HCEC 1CT (cell line): Measurements from ENCODE around the gene USHBP1.
"Not testable (repeated sequence)": the region's sequence is repeated elsewhere in the genome, so short reads cannot be mapped to it uniquely, and the experiment has no call there.

ENCODE experiments used
- DNase-seq: peaks from one replicate; pipeline ENCODE4 v3.0.0-alpha.2; 2017

USHBP1 gene

GRCh38 chr19:17264641-17264979 is at the start of gene USHBP1:
USHBP1 (minus strand) TSS chr19:17264745; CDS start chr19:17264299, 446 bp downstream.
- DNase-seq = no peak

GRCh38 chr19:17314007-17314593 is 49.6 kb upstream of the USHBP1 start:
- no peak for DNase-seq

- no peak for DNase-seq
Observed at GRCh38 chr19:17312189-17313113, 47.9 kb upstream of the USHBP1 start.

- DNase-seq = peak; percentile 47
Observed at GRCh38 chr19:17311455-17312188, 47.1 kb upstream of the USHBP1 start.

- DNase-seq = no peak
Observed at GRCh38 chr19:17309965-17310461, 45.5 kb upstream of the USHBP1 start.

GRCh38 chr19:17309198-17309964 is 44.8 kb upstream of the USHBP1 start, which contains the start of gene DDA1:
DDA1 (plus strand) TSS chr19:17309563; CDS start chr19:17309655, 92 bp downstream.
- DNase-seq = peak; percentile 100

- no peak for DNase-seq
Observed at GRCh38 chr19:17307876-17308377, 43.4 kb upstream of the USHBP1 start.

- DNase-seq = no peak
Observed at GRCh38 chr19:17306285-17306714, 41.8 kb upstream of the USHBP1 start.

GRCh38 chr19:17305517-17306284 is 41.2 kb upstream of the USHBP1 start, which contains the start of gene MRPL34:
MRPL34 (plus strand) TSS chr19:17305872; CDS start chr19:17305893, 21 bp downstream.
- DNase-seq = peak; percentile 99

- no peak for DNase-seq
Observed at GRCh38 chr19:17305216-17305516, 40.6 kb upstream of the USHBP1 start.

GRCh38 chr19:17304386-17305215 is 40.1 kb upstream of the USHBP1 start:
- DNase-seq = no peak

- DNase-seq = no peak
Observed at GRCh38 chr19:17303940-17304267, 39.4 kb upstream of the USHBP1 start.

- DNase-seq = peak; percentile 94
Observed at GRCh38 chr19:17303167-17303939, 38.8 kb upstream of the USHBP1 start, which contains the start of gene ABHD8. ABHD8 (minus strand) TSS chr19:17303425; CDS start chr19:17301616, 1,809 bp downstream.

GRCh38 chr19:17302391-17303166 is 38.0 kb upstream of the USHBP1 start:
- no peak for DNase-seq

GRCh38 chr19:17300992-17301619 is 36.6 kb upstream of the USHBP1 start:
- DNase-seq = no peak

- DNase-seq = no peak
Observed at GRCh38 chr19:17296976-17297375, 32.4 kb upstream of the USHBP1 start.

- DNase-seq = peak; percentile 62
Observed at GRCh38 chr19:17296273-17296672, 31.7 kb upstream of the USHBP1 start.

GRCh38 chr19:17295551-17295950 is 31.0 kb upstream of the USHBP1 start:
- DNase-seq = not testable (repeated sequence)
